HG03442 (cell line): ENCODE measurements around the gene ZNF668.

Experiments
- ATAC-seq: cut with Tn5 transposase; IDR thresholded peaks from one replicate; pipeline ENCODE4 v1.9.1; 2021; ENCODE audit warnings: mild to moderate bottlenecking, moderate library complexity; ENCODE audit not compliant: unreplicated experiment

ZNF668 gene

DNA sequence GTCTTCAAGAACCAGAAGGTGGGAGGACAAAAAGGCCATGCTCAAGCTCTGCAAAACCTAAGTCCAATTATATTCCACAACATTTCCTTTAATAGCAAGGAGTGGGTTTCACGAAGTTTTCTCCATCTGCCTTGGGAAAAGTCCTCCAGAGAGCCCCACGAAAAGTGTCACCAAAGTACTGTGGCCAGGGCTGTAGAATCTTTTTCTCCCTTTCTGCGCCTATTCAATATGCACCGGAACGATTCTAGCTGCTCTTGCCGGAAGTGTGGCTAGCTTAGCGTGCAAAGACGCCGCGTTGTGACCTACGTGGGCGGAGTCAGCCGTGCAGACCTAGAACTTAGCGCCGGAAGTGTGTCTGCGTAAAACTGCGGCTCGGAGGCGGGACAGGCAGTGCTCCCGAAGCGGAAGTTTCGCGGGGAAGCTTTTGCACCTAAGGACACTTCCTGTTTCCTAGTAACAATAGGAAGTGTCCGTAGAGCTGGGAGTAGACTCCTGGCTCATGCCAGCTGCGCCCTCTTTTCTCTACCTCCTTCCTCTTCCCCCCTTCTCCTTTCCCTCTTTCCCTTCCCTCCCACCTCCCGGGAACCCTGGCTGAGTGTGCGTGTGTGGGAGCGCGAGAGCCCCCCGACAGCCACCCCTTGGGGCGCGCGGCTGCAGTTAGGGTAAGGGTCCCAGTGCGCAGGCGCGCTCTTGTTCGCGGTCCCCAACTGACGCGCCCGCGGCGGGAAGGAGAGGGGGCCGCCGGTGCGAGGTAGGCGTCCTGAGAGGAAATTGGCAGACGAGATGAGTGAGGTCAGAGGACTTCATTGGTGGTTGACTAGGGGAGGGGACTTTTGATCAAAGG lies at the start of gene ZNF668, which contains the start of gene ZNF646:
TSS of gene ZNF668 (minus strand) at position 271 of the 844 bp plus-strand sequence. CDS start 9,781 bp downstream, outside the sequence.
TSS of gene ZNF646 (plus strand) at position 453 of the 844 bp plus-strand sequence. CDS start 1,903 bp downstream, outside the sequence.
- ATAC-seq: peak; percentile 66

DNA sequence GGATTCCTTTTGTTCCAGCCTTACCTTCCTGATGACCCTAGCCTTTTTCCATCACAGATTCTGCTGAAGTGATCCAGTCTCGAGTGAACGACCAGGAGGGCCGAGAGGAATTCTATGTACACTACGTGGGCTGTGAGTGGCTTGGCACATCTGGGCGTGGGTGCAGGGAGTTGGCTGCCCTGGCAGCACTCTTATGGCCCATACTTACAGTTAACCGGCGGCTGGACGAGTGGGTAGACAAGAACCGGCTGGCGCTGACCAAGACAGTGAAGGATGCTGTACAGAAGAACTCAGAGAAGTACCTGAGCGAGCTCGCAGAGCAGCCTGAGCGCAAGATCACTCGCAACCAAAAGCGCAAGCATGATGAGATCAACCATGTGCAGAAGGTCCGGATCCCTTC lies 46.1 kb upstream of the ZNF668 start:
- ATAC-seq: no peak

DNA sequence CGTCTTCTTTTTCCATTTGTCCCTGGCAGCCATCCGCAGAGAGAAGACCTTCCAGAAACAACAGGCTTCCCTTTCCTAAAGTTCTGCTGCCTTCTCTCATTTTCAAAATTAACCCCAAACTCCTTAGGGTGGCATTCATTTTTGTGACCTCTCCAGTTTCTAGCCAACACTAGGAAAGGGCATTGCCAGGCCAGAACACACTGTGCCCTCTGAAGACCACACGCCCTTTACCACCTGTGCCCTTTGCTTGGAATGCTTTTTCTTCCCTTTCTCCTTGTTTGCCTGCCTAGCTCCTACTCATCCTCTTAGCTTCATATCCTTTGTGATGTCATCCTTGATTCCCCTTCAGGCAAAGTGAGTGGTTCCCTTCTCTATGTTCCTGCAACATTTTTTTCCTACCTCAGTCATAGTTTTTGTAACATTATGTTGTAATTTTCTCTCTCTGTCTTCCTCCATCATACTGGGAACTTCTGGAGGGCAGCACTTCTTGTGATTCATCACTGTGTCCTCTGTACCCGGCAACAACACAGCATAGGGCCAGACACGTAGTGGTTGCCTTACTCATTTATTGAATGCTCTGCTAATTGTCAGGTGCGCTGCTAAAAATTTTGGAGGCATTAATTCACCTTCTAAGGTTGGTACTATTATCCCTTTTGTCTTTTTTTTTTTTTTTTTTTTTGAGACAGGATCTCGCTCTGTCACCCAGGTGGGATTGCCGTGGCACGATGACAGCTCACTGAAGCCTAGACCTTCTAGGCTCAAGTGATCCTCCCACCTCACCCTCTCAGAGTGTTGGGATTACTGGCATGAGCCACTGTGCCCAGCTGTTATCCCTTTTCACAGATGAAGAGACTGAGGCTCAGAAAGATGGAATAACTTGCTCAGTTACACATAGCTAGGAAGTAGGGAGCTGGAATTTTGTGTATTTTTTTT lies 44.4 kb upstream of the ZNF668 start:
- no peak for ATAC-seq

DNA sequence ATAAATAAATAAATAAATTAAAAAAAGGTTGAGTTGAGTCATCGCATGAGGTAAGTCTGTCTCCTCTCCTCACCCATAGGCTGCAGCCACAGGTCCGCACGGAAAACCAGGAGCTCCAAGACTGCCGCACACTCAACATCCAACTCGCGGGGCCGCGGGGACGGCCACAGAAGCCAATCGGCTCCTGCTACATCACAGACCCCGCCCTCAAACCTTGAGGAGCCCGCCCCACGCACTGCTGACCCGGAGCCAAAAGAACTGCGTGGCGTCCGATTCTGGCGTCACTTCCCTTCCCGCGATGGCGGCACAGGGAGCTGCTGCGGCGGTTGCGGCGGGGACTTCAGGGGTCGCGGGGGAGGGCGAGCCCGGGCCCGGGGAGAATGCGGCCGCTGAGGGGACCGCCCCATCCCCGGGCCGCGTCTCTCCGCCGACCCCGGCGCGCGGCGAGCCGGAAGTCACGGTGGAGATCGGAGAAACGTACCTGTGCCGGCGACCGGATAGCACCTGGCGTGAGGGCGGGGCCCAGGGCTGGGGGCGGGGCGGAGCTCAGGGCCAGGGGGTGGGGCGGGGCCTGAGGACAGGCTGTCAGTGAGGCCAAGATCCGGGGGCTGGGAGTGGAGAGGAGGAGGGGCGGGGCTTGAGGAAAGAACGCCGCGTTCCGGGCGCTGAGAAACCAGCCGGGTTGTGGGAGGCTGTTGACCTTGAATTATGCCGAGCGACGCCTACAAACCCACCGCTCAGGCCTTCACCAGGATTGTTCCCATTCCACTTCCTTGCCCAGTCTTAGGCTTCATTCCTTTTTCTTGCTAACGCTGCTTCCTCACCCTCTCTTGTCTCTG lies 43.6 kb upstream of the ZNF668 start, which contains the start of gene KAT8:
TSS of gene KAT8 (plus strand) at position 281 of the 839 bp plus-strand sequence. CDS start at position 299, 18 bp downstream.
- peak; percentile 90 for ATAC-seq

DNA sequence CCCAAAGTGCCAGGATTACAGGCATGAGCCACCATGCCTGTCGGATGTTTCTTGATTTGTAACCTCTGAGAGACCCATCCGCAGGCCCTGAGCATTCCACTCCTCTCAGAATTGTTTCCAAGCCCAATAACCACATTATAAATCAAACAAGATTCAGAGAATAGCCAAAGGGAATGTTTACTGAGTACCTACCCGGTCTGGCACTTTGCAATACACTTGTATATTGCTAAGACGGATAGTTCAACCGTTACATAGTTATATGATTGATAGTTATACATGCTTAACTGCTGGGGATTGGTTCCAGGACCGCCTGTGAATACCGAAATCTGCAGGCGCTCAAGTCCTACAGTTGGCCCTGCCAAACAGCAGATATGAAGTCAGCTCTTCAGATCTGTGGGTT lies 40.4 kb upstream of the ZNF668 start:
- ATAC-seq: no peak

DNA sequence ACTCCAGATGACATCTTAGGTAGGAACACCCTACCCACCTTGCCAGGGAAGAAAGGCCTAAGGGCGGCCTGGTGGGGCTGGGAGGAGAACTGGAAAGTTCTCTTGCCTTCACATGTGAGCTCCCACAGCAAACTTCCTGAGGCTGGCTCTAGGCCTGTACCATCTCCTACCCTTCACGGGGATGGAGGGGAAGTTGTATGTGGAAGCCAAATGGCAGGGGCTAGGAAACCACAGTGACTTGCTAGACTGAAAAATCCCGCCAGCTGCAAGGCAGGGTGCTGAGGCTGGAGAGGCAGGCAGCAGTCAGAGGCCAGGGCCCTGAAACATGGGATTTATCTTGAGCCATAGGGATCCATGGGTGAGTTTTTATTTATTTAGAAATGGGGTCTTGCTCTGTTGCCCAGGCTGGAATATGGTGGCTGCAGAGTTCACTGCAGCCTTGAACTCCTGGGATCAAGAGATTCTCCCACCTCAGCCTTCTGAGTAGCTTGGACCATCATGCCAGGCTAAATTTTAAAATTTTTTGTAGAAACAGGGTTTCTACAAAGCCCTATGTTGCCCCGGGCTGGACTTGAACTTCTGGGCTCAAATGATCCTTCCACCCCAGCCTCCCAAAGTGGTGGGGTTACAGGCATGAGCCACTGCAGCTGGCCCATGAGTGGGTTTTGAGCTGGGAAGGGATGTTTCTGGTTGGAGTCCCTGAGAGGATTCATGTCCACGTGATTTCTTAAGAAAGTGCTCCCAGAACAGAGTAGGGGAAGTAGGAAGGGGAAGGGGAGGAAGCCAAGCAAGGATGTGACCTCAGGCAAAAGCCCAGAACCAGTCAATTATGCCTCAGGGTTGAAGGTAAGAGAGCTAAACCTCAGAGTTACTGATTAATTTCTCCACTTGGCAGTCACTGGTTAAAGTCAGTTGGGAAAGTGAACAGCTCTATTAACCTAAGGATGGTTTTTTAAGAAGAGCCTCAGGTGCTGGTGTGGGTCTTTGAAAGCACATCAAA lies 39.4 kb upstream of the ZNF668 start:
- no peak for ATAC-seq

DNA sequence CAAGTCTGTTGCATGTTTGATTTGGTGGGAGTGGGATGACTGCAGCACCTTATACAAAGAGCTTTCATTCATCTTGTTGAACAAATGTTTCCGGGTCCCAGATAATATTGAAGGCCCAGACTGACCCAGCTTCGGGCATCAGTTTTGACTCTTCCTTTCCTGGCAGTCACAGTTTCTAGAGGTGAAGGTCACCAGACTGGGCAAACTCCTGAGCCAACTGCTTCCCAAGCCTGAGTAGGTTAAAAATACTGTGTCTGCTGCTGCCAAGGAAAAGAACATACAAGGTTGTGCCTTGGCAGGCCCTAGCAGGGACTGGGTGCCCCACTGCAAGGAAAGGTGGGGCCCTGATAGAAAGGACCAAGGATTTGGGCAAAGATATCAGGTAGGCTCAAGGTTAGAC lies 38.7 kb upstream of the ZNF668 start:
- no peak for ATAC-seq

DNA sequence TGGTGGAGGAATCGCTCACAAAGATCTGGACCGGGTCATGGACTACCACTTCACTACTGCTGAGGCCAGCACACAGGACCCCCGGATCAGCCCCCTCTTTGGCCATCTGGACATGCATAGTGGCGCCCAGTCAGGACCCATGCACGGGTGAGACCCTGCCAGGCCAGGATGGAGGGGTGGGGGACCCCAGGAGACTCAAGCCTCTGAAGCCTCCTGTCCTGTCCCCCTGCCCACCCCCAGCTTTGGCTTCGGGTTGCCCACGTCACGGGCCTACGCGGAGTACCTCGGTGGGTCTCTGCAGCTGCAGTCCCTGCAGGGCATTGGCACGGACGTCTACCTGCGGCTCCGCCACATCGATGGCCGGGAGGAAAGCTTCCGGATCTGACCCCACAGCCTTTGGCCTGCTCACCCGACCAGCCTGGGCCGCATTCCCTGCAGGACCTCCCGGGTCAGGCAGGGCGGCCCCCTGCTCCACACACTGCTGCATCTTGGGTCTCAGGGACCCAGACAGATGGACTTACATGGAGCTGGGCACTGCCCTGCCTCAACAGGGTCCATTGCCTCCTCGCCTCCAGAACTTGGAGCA lies 37.9 kb upstream of the ZNF668 start:
- no peak for ATAC-seq

DNA sequence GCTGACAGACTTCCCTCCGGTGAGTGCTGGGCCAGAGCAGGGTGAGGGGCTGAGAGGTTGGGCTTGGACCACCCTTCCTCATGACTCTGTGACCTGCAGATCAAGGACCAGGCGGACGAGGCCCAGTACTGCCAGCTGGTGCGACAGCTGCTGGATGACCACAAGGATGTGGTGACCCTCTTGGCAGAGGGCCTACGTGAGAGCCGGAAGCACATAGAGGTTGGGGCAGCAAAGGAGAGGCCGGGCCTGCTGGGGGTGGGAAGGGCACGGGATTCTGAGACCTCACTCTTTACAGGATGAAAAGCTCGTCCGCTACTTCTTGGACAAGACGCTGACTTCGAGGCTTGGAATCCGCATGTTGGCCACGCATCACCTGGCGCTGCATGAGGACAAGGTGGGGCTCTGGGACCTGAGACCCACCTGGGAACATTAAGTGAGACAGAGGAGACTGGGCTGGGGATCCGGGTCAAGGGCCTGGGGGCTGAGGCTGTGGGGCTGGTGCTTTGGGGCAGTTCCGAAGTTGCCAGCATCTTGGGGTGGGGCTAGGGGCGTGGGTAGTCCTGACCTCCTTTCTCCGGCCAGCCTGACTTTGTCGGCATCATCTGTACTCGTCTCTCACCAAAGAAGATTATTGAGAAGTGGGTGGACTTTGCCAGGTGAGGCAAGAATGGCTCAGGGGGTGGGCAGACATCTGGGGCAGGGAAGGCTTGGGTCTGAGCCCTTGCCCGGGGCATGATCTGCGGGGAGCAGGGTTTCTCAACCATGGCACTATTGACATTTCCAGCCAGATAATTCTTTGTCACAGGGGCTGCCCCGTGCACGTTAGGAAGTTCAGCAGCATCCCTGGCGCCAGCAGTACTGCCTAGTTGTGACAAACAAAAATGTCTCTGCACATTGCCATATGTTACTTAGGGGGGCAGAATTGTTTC lies 36.3 kb upstream of the ZNF668 start:
- ATAC-seq: no peak

DNA sequence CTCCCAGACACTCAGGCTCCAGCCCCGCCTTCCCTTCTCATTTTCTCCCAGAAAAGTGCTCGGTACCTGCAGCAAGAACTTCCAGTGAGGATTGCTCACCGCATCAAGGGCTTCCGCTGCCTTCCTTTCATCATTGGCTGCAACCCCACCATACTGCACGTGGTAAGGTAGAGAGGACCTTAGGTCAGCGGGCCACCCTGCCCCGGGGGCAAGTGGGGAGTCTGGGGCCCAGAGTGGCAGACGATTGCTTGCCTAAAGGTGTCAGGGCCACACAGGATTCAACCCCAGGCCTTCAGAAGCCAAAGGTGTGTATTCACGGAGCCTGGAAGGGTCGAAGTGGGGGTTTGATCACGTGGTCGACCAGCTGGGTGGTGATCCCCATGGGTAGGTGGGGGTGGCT lies 35.6 kb upstream of the ZNF668 start:
- ATAC-seq: no peak

DNA sequence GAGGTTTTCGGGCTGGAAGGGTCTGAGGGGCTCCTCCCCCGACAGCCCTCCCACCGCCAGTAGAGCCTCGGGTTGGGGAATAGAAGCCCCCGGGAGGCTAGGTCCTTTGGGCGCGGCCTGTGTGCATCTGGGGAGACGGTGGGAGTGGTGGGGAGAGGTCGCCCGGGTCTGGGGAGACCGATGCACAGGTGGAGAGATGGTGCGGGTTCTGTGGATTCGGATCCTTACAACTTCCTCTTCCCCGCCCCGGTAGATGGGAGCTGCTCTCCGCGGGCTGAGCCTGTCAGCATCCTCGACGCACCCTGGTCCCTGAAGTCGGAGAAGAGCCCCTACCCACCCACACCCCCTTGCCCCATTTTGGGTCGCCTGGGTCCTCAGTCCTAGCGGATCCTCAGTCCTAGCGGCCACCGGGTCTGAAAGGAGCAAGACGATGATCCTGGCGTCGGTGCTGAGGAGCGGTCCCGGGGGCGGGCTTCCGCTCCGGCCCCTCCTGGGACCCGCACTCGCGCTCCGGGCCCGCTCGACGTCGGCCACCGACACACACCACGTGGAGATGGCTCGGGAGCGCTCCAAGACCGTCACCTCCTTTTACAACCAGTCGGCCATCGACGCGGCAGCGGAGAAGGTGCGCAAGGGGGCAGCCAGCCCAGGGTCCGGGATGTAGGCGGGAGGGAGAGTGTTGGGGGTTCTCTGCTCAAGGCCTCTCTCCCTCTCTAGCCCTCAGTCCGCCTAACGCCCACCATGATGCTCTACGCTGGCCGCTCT lies 34.9 kb upstream of the ZNF668 start:
- no peak for ATAC-seq

DNA sequence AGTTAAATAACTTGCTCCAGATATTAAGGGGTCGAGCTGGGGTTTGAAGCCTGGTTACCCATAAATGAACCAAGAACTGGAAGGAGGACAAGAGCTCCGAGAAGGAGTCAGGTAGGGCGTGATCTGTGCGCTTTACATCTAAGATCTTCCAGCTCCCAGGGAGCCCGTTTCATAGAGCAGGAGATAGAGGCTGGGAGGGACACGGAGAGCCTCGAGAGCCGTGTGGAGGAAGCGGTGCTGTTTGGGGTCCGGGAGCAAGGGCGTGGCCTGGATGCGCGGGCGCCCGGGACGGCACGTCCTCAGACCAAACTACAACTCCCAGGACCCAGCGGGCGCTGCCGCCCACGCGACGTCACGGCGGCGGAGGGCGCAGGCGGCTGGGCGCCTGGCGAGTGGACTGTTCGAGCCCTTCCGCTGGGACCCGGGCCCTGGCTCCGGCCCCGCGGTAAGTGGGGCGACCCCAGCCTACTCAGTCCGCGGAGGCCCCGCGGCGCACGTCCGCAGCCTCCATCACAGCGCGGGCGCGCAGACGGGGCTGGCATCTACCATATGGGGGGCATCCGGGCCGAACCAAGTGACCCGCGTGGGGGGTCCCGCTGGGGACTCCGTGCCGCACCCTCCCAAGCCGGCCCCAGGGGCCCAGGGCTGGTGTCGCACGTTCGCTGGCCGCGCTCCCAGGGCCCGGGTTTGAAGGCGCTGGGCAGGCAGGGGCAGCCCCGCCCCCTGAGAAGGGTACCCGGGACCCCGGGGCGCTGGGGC lies 34.2 kb upstream of the ZNF668 start, which contains the start of gene BCKDK:
TSS of gene BCKDK (plus strand) at position 352 of the 759 bp plus-strand sequence. CDS start 838 bp downstream, outside the sequence.
- peak; percentile 80 for ATAC-seq

DNA sequence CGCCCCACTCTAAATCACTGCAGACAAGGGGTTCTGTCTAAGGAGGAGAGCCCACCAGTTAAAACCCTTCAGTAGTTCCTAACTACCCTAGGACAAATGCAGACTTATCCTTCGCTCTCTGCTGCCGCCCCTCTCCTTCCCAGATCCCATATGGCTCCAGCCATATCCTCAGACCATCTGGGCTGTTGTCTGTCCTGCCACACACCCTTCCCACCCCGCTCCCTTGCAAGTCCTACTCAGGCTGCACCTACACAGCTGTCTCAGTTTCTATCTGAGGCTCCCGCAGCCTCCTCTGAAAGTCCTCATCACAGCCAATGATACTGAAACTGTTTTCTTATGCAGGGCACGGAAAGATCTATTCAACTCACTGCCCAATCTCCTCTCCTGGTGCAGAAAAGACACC lies 33.4 kb upstream of the ZNF668 start:
- ATAC-seq: peak; percentile 43

DNA sequence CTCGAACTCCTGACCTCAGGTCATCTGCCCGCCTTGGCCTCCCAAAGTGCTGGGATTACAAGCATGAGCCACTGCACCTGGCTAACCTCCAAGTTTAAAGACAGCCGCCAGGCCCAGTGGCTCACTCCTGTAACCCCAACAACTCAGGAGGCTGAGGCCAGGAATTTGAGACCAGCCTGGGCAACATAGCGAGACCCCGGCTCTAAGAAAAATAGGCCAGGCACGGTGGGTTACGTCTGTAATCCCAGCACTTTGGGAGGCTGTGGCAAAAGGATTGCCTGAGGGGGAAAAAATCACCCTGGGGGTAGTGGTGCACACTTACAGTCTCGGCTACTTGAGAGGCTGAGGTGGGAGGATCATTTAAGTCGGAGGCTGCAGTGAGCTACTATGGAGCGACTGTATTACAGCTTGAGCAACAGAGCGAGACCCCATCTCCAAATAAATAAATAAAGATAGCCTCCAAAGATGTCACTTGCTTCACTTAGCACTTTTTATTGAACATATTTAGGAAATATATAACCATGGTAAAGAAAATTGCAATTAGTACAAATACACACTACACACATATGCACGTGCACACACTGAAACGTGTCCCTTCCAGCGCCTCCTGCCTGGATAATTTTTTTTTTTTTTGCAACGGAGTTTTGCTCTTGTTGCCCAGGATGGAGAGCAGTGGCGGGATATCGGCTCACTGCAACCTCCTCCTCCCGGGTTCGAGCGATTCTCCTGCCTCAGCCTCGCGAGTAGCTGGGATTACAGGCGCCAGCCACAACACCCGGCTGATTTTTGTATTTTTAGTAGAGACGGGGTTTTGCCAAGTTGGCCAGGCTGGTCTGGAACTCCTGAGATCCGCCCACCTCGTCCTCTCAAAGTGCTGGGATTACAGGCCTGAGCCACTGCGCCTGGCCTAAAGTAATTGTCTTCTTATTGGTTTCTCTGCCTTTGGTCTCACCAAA lies 32.7 kb upstream of the ZNF668 start:
- no peak for ATAC-seq

DNA sequence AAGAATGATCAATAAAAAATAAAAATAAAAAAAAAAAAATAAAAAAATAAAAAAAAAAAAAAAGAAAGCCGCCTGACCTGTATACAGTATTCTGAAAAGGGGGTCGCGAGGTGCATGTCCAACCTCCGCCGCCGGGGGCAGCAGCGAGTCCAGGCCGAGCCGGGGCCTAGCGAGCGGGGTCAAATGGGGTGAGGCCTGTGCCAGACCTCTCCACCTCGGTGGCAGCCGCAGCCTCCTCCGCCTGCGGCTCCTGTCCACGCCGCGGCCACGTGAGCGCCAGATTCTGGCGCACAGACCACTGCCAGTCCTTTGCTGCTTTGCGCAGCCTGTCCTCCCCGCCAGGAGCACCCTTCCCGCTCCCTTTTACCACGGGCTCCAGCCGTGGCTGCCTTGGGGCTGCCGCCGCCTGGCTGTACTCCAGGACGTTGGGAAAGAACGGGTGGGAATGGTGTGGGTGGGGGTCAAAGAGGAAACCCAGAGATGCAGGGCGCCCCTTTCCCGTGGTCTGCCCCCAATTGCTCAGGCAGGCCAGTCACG lies 31.7 kb upstream of the ZNF668 start:
- ATAC-seq: peak; percentile 43
